KOPT-K1 (cell line): ENCODE data around the gene GFAP.

Experiments used
- H3K27ac ChIP-seq: fragments of 200-600 bp; sonication (generic); 2 replicates; pipeline ENCODE4 v1.5.1; 2016; ENCODE audit warnings: antibody characterized with exemption, mild to moderate bottlenecking, low read depth, low read length; ENCODE audit not compliant: poor library complexity, severe bottlenecking
- H3K36me3 ChIP-seq: fragments of 200-600 bp; sonication (generic); 2 replicates; pipeline ENCODE4 v1.5.1; 2017; ENCODE audit warnings: antibody characterized with exemption, mild to moderate bottlenecking, low read length, moderate library complexity; ENCODE audit not compliant: insufficient read depth
- H3K9me3 ChIP-seq: fragments of 200-600 bp; sonication (generic); 2 replicates; pipeline ENCODE4 v1.5.1; 2017; ENCODE audit warnings: antibody characterized with exemption, low read length, mild to moderate bottlenecking; ENCODE audit not compliant: insufficient read depth, poor library complexity, severe bottlenecking

GFAP gene

GRCh38 chr17:44901411-44901921 lies 13.8 kb downstream of the GFAP start:
- H3K27ac ChIP-seq, result no peak overlapping the region
- no peaks in the 10 kb centered on the region for H3K9me3 ChIP-seq
- H3K36me3 ChIP-seq, result peaks cover 5% of the 10 kb centered on the region

- H3K36me3 ChIP-seq, result peaks cover 10% of the 10 kb centered on the region
- H3K27ac ChIP-seq, result no peak overlapping the region
- no peaks in the 10 kb centered on the region for H3K9me3 ChIP-seq
Observed at GRCh38 chr17:44900894-44901293, 14.4 kb downstream of the GFAP start.

- no peaks in the 10 kb centered on the region for H3K9me3 ChIP-seq
- H3K36me3 ChIP-seq, result peaks cover 26% of the 10 kb centered on the region
- peak within 1 kb of the TSS; percentile 96 for H3K27ac ChIP-seq
Observed at GRCh38 chr17:44899074-44899782, 16.1 kb downstream of the GFAP start, which contains the start of gene EFTUD2. Gene EFTUD2, minus strand, starts transcription at chr17:44899445. Its CDS starts 4,924 bp downstream, at chr17:44894521.

GRCh38 chr17:44898768-44899073 lies 16.6 kb downstream of the GFAP start:
- Histone ChIP-seq H3K36me3 (peaks cover 31% of the 10 kb centered on the region), H3K9me3 (no peaks in the 10 kb centered on the region), H3K27ac (peak overlapping the region; percentile 96)

- Histone ChIP-seq H3K27ac (no peak overlapping the region), H3K9me3 (no peaks in the 10 kb centered on the region), H3K36me3 (peaks cover 62% of the 10 kb centered on the region)
Observed at GRCh38 chr17:44894642-44895041, 20.7 kb downstream of the GFAP start.

- Histone ChIP-seq H3K9me3 (no peaks in the 10 kb centered on the region), H3K27ac (no peak overlapping the region), H3K36me3 (peaks cover 69% of the 10 kb centered on the region)
Observed at GRCh38 chr17:44892250-44892649, 23.1 kb downstream of the GFAP start.

- Histone ChIP-seq H3K9me3 (no peaks in the 10 kb centered on the region), H3K27ac (peak overlapping the region; percentile 48), H3K36me3 (peaks cover 73% of the 10 kb centered on the region)
Observed at GRCh38 chr17:44889003-44889402, 26.3 kb downstream of the GFAP start.

- Histone ChIP-seq H3K36me3 (peaks cover 73% of the 10 kb centered on the region), H3K27ac (peak overlapping the region; percentile 48), H3K9me3 (no peaks in the 10 kb centered on the region)
Observed at GRCh38 chr17:44887971-44888954, 27.0 kb downstream of the GFAP start.

- H3K27ac ChIP-seq, result peak overlapping the region; percentile 48
- peaks cover 73% of the 10 kb centered on the region for H3K36me3 ChIP-seq
- H3K9me3 ChIP-seq, result no peaks in the 10 kb centered on the region
Observed at GRCh38 chr17:44887016-44887415, 28.3 kb downstream of the GFAP start.

- H3K27ac ChIP-seq, result no peak overlapping the region
- H3K36me3 ChIP-seq, result peaks cover 80% of the 10 kb centered on the region
Observed at GRCh38 chr17:44884941-44885340, 30.4 kb downstream of the GFAP start.

GRCh38 chr17:44881145-44881544 lies 34.2 kb downstream of the GFAP start:
- Histone ChIP-seq H3K9me3 (no peaks in the 10 kb centered on the region), H3K36me3 (peaks cover 100% of the 10 kb centered on the region), H3K27ac (no peak overlapping the region)

More at GRCh38 chr17:44884941-44885340, 30.4 kb downstream of the GFAP start:
- no peaks in the 10 kb centered on the region for H3K9me3 ChIP-seq

- Histone ChIP-seq H3K27ac (no peak overlapping the region), H3K9me3 (no peaks in the 10 kb centered on the region), H3K36me3 (peaks cover 97% of the 10 kb centered on the region)
Observed at GRCh38 chr17:44880062-44880461, 35.2 kb downstream of the GFAP start.

- Histone ChIP-seq H3K9me3 (no peaks in the 10 kb centered on the region), H3K36me3 (peaks cover 97% of the 10 kb centered on the region), H3K27ac (no peak overlapping the region)
Observed at GRCh38 chr17:44879376-44879775, 35.9 kb downstream of the GFAP start.

GRCh38 chr17:44878627-44879221 lies 36.6 kb downstream of the GFAP start:
- H3K36me3 ChIP-seq, result peaks cover 97% of the 10 kb centered on the region
- H3K27ac ChIP-seq, result no peak overlapping the region
- no peaks in the 10 kb centered on the region for H3K9me3 ChIP-seq

GRCh38 chr17:44877121-44877520 lies 38.2 kb downstream of the GFAP start:
- Histone ChIP-seq H3K27ac (no peak overlapping the region), H3K36me3 (peaks cover 97% of the 10 kb centered on the region), H3K9me3 (no peaks in the 10 kb centered on the region)
